RWPE1 (cell line): ENCODE measurements around the gene AKAP14.
"Not testable (repeated sequence)": the region's sequence is repeated elsewhere in the genome, so short reads cannot be mapped to it uniquely, and the experiment has no call there.

Source experiments
- CTCF ChIA-PET: fragments of 350-600 bp; sonication (Branson Sonifier 250); formaldehyde crosslinking; extraction: SDS; loops from one replicate; lab custom pipeline; 2021; lab: Yijun Ruan, JAX
- POLR2A ChIA-PET: fragments of 400-600 bp; formaldehyde crosslinking; extraction: SDS; loops from one replicate; lab custom pipeline; 2020; ENCODE audit warnings: antibody characterized with exemption; ENCODE audit not compliant: low non-redundant PET; lab: Yijun Ruan, JAX
- DNase-seq: peaks from one replicate; pipeline ENCODE4 v3.0.0; 2012; ENCODE audit warnings: low spot score
- H3K27ac ChIP-seq: fragments of 450-650 bp; 2 replicates; pipeline ENCODE4 v1.5.1; 2017
- CTCF ChIP-seq: fragments of 450-650 bp; conservative IDR thresholded peaks from 2 replicates; pipeline ENCODE4 v1.5.1; 2017; ENCODE audit warnings: low read depth, mild to moderate bottlenecking

Gene AKAP14

GRCh38 chrX:119919835-119920585 lies 24.3 kb downstream of the AKAP14 start:
- ChIA-PET POLR2A (no interaction called here), CTCF (no interaction called here)
- no peak overlapping the region for H3K27ac ChIP-seq
- no peak for DNase-seq
- TF ChIP-seq CTCF, result no peak

- CTCF ChIA-PET, H3K27ac ChIP-seq, DNase-seq, POLR2A ChIA-PET: not testable (repeated sequence)
Measured at GRCh38 chrX:119922391-119922790, 26.7 kb downstream of the AKAP14 start.

GRCh38 chrX:119935215-119935874 lies 39.7 kb downstream of the AKAP14 start:
- ChIA-PET POLR2A (no interaction called here), CTCF (no interaction called here)
- DNase-seq, result no peak
- no peak for TF ChIP-seq CTCF
- H3K27ac ChIP-seq, result no peak overlapping the region

- no peak for TF ChIP-seq CTCF
- H3K27ac ChIP-seq, result no peak overlapping the region
- DNase-seq, result no peak
- ChIA-PET CTCF (no interaction called here), POLR2A (no interaction called here)
Measured at GRCh38 chrX:119941336-119941735, 45.6 kb downstream of the AKAP14 start.

GRCh38 chrX:119942173-119942819 lies 46.6 kb downstream of the AKAP14 start:
- peak overlapping the region; percentile 58 for H3K27ac ChIP-seq
- no peak for DNase-seq
- ChIA-PET CTCF (no interaction called here), POLR2A (no interaction called here)
- no peak for TF ChIP-seq CTCF

- CTCF ChIA-PET, result no interaction called here
- DNase-seq, result peak; percentile 2
- TF ChIP-seq CTCF, result no peak
- peak overlapping the region; percentile 93 for H3K27ac ChIP-seq
- POLR2A ChIA-PET, result no interaction called here
Measured at GRCh38 chrX:119942831-119943184, 47.1 kb downstream of the AKAP14 start.
